Prostate gland (tissue), 2 donors: ENCODE results near the gene RPS8.

Experiments used
- POLR2A ChIP-seq: fragments of 450-650 bp; IDR thresholded peaks from one replicate; pipeline ENCODE4 v1.6.1; 2016; ENCODE audit warnings: antibody characterized with exemption, mild to moderate bottlenecking
- TF ChIP-seq, protein P1 (sequence below), 4 experiments: fragments of 200-600 bp in 2 of 4; fragments of 450-650 bp in 2 of 4; sonication (generic) in 2 of 4; IDR thresholded peaks; 1 replicate in 3 of 4; 2 replicates in 1 of 4; pipeline ENCODE4 v1.5.1; 2016 to 2019; ENCODE audit warnings: antibody characterized with exemption in 4 of 4, mild to moderate bottlenecking in 2 of 4, moderate library complexity in 2 of 4

DNA sequence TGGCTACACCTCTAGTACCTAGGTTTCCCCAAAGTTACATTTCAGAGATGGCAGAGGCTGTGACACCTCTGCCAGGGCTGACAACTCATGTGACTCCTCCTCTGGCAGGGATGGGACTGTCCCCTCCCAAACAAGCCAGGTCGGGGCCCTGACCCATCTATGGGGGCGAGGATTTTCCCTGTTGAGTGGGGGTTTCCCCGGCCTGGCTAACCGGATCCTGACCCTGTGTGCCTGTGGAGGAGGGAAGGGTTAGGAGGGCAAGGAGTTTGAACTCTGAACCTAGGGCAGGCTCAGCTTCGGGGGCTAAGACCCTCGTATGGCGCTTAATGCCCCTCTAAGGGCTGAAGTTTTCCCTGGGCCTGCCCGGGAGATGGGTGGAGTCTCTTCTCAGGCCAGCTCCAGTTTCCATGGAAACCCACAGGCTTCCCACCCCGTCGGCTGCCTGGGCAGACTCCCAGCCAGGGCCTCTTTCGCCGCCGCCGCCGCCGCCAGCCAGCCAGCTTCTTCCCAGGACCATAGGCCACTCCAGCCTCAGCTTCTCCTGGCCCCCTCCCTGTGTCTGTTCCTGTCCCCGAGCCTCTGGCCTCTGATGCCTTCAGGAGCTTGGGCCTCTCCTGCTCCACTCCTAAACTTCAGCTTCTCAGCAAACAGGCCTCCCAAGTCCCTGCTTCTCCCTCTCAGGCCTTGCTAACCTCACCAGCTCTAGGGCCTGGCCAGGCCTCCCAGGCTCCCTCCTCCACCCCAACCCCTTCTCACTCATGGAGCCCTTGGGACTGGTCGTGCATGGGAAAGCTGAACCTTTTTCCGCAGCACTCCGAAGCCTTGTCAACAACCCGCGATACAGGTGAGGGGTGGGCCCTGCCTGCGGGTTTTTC is 33.0 kb downstream of the RPS8 start, which contains the start of gene BTBD19:
- TF ChIP-seq, protein P1, sequence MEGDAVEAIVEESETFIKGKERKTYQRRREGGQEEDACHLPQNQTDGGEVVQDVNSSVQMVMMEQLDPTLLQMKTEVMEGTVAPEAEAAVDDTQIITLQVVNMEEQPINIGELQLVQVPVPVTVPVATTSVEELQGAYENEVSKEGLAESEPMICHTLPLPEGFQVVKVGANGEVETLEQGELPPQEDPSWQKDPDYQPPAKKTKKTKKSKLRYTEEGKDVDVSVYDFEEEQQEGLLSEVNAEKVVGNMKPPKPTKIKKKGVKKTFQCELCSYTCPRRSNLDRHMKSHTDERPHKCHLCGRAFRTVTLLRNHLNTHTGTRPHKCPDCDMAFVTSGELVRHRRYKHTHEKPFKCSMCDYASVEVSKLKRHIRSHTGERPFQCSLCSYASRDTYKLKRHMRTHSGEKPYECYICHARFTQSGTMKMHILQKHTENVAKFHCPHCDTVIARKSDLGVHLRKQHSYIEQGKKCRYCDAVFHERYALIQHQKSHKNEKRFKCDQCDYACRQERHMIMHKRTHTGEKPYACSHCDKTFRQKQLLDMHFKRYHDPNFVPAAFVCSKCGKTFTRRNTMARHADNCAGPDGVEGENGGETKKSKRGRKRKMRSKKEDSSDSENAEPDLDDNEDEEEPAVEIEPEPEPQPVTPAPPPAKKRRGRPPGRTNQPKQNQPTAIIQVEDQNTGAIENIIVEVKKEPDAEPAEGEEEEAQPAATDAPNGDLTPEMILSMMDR (IDR thresholded peaks at IDR 0.05) = no peak
- no peak for TF ChIP-seq POLR2A
